AG04450 (cell line): Measurements from ENCODE around the gene KLHL36. TPM values are rescaled to one million over a fixed set of nuclear protein-coding genes. Genes with fewer than 3 reads are reported as not detected.
A peak's percentile ranks its signal among the peaks of the same experiment; 100 is the strongest.

Experiments used
- CTCF ChIA-PET: fragments of 300-600, 350-600 bp; formaldehyde crosslinking; extraction: SDS; loops from one replicate; lab custom pipeline; 2022; ENCODE audit warnings: antibody characterized with exemption, inconsistent platforms; lab: Charles Lee
- POLR2A ChIA-PET: fragments of 350-600 bp; formaldehyde crosslinking; extraction: SDS; loops from one replicate; lab custom pipeline; 2021; ENCODE audit warnings: antibody characterized with exemption, inconsistent platforms; lab: Yijun Ruan, JAX
- DNase-seq: peaks from one replicate; pipeline ENCODE4 v3.0.0-alpha.2; 2011; ENCODE audit warnings: low read depth, low spot score
- H3K27ac ChIP-seq: one replicate; pipeline ENCODE4 v1.5.1; 2012; ENCODE audit warnings: low read depth, low read length, control low read depth
- H3K27me3 ChIP-seq: one replicate; pipeline ENCODE4 v1.6.0; 2012; ENCODE audit warnings: low read length; ENCODE audit not compliant: control insufficient read depth, insufficient read depth
- H3K4me3 ChIP-seq: 2 replicates; pipeline ENCODE4 v1.5.1; 2011; ENCODE audit warnings: mild to moderate bottlenecking, low read depth, low read length, control low read depth
- H3K9me3 ChIP-seq: 2 replicates; pipeline ENCODE4 v1.5.1; 2012; ENCODE audit warnings: low read length; ENCODE audit not compliant: control insufficient read depth, insufficient read depth
- CTCF ChIP-seq: IDR thresholded peaks from 2 replicates; pipeline ENCODE4 v1.5.1; 2011; ENCODE audit warnings: low read depth, low read length, control low read depth, inconsistent platforms
- polyA plus RNA-seq: library from polyadenylated mRNA; depleted of rRNA; stranded (reverse); fragments of >200 nt; gene quantifications from 2 replicates; pipeline ENCODE4 v1.2.3, GENCODE V29; 2011

The KLHL36 gene
- polyA plus RNA-seq, 1 experiment: 32.6 TPM

- peak overlapping the region; percentile 34 for H3K4me3 ChIP-seq
- CTCF ChIA-PET: interaction anchor here (1.3 kb wide), 1 partner anchor 123 kb away, joined by 4 read pairs; no protein-coding TSS in a partner anchor
- POLR2A ChIA-PET: interaction anchor here (1.0 to 2.2 kb wide), 2 partner anchors 15 to 71 kb away, joined by 3 to 13 read pairs; partner anchors contain the start of gene COTL1
These were observed 45.0 kb upstream of the KLHL36 start for GRCh38 chr16:84603140-84603816.

GRCh38 chr16:84603940-84604339 is 44.4 kb upstream of the KLHL36 start:
- no peak for TF ChIP-seq CTCF
- Histone ChIP-seq H3K27ac (peak overlapping the region; percentile 98), H3K9me3 (peaks cover 13% of the 10 kb centered on the region), H3K4me3 (no peak overlapping the region), H3K27me3 (no peaks in the 10 kb centered on the region)
- DNase-seq: no peak
- ChIA-PET CTCF (no interaction called here), POLR2A (interaction anchor here (2.2 kb wide), 1 partner anchor 15 kb away, joined by 13 read pairs; the partner anchor contains the start of gene COTL1)

More at GRCh38 chr16:84603140-84603816, 45.0 kb upstream of the KLHL36 start:
- H3K27me3 ChIP-seq: no peaks in the 10 kb centered on the region
- peaks cover 13% of the 10 kb centered on the region for H3K9me3 ChIP-seq
- peak; percentile 89 for DNase-seq
- no peak for TF ChIP-seq CTCF
- peak overlapping the region; percentile 98 for H3K27ac ChIP-seq

GRCh38 chr16:84604477-84605013 is 43.8 kb upstream of the KLHL36 start:
- TF ChIP-seq CTCF: no peak
- Histone ChIP-seq H3K4me3 (no peak overlapping the region), H3K9me3 (peaks cover 13% of the 10 kb centered on the region), H3K27ac (peak overlapping the region; percentile 57), H3K27me3 (no peaks in the 10 kb centered on the region)
- POLR2A ChIA-PET: interaction anchor here (2.2 kb wide), 1 partner anchor 14 kb away, joined by 13 read pairs; the partner anchor contains the start of gene COTL1
- CTCF ChIA-PET: no interaction called here
- no peak for DNase-seq

GRCh38 chr16:84605339-84605848 is 42.9 kb upstream of the KLHL36 start:
- POLR2A ChIA-PET: no interaction called here
- Histone ChIP-seq H3K27me3 (no peaks in the 10 kb centered on the region), H3K27ac (no peak overlapping the region), H3K4me3 (no peak overlapping the region), H3K9me3 (peaks cover 13% of the 10 kb centered on the region)
- DNase-seq: no peak
- no peak for TF ChIP-seq CTCF
- CTCF ChIA-PET: no interaction called here
